Thyroid gland (tissue), 4 donors: ENCODE measurements around the gene TATDN2.

Experiments
- CTCF ChIP-seq, 6 experiments: fragments of 200-600 bp in 3 of 6; fragments of 450-650 bp in 3 of 6; sonication (generic) in 3 of 6; IDR thresholded peaks; one replicate each; pipeline ENCODE4 v1.5.1; 2016 to 2019; ENCODE audit warnings: antibody characterized with exemption in 6 of 6, mild to moderate bottlenecking in 2 of 6, inconsistent platforms in 1 of 6, moderate library complexity in 1 of 6
- POLR2A ChIP-seq, 2 donors: fragments of 450-650 bp; IDR thresholded peaks; one replicate each; pipeline ENCODE4 v1.6.1; 2017; ENCODE audit warnings: antibody characterized with exemption in 2 of 2, mild to moderate bottlenecking in 2 of 2, moderate library complexity in 1 of 2

GRCh38 chr3:10306156-10306555 lies 57.9 kb downstream of the TATDN2 start:
- no peak for TF ChIP-seq CTCF (IDR thresholded peaks at IDR 0.05)
- no peak for TF ChIP-seq POLR2A (IDR thresholded peaks at IDR 0.05)
